Panc1 (cell line): ENCODE measurements around the gene EEIG2.

Experiments
- CTCF ChIP-seq: fragments of 450-650 bp; IDR thresholded peaks from 2 replicates; pipeline ENCODE4 v1.5.1; 2017; ENCODE audit warnings: mild to moderate bottlenecking
- POLR2AphosphoS5 ChIP-seq: IDR thresholded peaks from 2 replicates; pipeline ENCODE4 v1.6.1; 2012; ENCODE audit warnings: mild to moderate bottlenecking, low read depth, low read length, moderate library complexity
- REST ChIP-seq, 2 experiments: IDR thresholded peaks; 2 replicates each; pipeline ENCODE4 v1.6.1; 2011 to 2012; ENCODE audit warnings: low read depth in 2 of 2, control low read depth in 1 of 2, low read length in 1 of 2, mild to moderate bottlenecking in 1 of 2, moderate library complexity in 1 of 2; ENCODE audit not compliant: insufficient read depth in 1 of 2

GRCh38 chr1:108540977-108541376, 18.9 kb upstream of the EEIG2 start:
- TF ChIP-seq CTCF (no peak), REST (IDR thresholded peaks at IDR 0.05; ENCODE audit: insufficient read depth in 1 of 2, low read depth in 2 of 2, low read length in 1 of 2) (no peak), POLR2AphosphoS5 (no peak)
